ENCODE measurements around the gene RBM33.

GRCh38 chr7:155763122-155763521 lies 118.7 kb downstream of the RBM33 start:
- TF ChIP-seq POLR2A (IDR thresholded peaks at IDR 0.05; ENCODE audit: low read depth, low read length): no peak
- no peak for TF ChIP-seq PAX8 (IDR thresholded peaks at IDR 0.05)
